ENCODE data around the gene MAPRE2.

Gene MAPRE2

GRCh38 chr18:35062408-35062807, 21.2 kb downstream of the MAPRE2 start:
- DNase-seq (ENCODE audit: low read depth in 3 of 3) = no peak

- DNase-seq (ENCODE audit: low read depth in 3 of 3) = no peak
Observed at GRCh38 chr18:35063875-35064690, 22.9 kb downstream of the MAPRE2 start.

GRCh38 chr18:35067454-35067853, 26.2 kb downstream of the MAPRE2 start:
- DNase-seq (ENCODE audit: low read depth in 3 of 3) = no peak

- DNase-seq (ENCODE audit: low read depth in 3 of 3) = no peak
Observed at GRCh38 chr18:35071819-35072247, 30.6 kb downstream of the MAPRE2 start.

DNA sequence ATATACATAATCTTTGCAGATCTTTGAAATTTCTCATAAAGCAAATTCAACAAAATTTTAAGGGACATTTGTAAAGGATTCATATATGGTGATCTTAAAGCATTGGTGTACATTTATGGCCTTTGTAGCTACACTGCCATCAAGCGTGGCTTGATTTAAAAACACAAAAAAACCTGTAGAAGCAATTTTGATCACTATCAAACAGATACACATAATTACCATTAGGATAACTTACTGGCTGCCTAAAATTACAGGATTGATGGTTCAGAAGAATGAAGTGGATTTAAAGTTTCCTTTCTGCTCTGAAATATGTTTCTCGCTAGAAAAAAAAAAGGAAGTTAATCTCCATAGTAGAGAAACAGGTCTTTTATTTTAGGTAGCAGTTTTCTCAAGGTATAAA, 31.4 kb downstream of the MAPRE2 start:
- no peak for DNase-seq (ENCODE audit: low read depth in 3 of 3)

DNA sequence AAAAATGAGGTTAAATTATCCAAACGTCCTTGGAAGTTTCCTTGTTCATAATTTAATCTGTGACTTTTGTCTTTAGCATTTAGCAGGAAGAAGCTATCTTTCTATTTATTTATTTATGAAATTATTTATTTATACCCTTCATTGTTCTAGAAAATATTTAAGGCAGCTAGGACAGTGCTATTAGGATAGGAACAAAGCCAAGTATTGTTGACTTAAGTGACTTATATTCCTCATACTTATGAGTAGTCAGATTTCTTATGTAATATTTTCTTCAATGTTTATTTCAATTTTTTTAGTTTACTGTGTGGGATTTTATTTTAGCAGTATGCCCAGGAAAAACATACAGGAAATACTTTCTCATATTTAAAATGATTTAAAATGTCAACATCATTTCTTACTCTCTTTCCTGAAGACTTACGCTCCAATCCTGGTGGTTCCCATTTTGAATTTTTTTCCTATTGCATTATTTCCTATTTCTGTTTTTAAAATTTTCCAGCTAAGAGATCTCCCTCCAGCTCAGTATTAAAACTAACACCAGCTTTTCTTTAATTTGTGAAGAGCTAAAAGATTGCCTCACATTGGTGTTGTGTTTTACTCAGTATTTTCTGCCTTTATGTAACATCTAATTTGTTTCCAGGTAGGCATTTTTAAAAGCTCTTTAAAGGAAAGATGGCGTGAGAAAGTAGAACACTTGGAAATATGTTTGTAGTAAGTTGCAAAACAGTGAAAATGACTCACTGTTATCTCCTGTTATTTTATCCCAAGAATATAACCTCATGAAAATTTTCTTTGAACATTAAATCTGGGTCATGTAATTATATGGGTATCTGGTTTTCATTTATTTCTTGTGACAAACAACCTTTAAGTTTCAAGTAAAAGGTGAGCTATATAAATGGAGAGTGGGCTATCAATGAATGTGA, 32.2 kb downstream of the MAPRE2 start:
- DNase-seq (ENCODE audit: low read depth in 3 of 3) = no peak

GRCh38 chr18:35074581-35074980, 33.4 kb downstream of the MAPRE2 start:
- DNase-seq (ENCODE audit: low read depth in 3 of 3) = no peak

DNA sequence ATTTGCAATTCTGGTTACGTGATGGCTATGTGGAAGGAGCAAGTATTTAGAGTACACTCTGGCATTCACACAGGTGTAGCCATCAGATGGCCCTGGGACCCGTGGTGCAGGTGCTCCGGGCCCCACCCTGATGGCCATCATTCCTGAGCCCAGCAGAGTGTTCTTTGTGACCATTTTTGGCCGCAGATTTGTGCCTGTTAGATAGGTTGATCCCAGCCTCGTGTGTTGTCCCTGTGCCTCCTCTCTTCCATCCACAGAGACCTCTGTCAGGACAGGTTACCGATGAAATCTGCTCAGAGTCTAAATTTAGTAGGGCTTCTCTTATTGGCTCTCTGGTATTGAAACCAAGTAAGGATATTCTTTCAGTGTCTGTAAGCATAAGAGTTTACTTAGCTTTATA, 33.9 kb downstream of the MAPRE2 start:
- no peak for DNase-seq (ENCODE audit: low read depth in 3 of 3)

- no peak for DNase-seq (ENCODE audit: low read depth in 3 of 3)
Observed at GRCh38 chr18:35076135-35076924, 35.1 kb downstream of the MAPRE2 start.

DNA sequence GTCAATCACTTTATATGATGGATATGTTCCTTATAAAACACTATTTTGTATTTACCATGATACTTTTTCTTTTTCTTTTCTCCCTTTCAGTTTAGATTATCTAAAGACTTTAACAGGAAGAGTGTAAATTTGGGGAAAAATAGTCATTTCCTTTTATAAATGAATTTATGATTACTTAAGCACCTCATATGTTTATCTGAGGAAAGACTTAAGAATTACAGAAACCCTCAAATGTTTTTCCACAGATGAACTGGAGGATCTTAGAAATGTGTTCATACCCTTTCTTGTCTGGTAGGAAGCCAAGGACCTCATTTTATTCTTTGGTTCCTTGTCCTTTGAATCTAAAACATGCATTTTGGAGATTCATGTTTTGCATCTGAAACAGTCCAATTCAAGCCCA, 36.7 kb downstream of the MAPRE2 start:
- DNase-seq (ENCODE audit: low read depth in 3 of 3) = no peak

DNA sequence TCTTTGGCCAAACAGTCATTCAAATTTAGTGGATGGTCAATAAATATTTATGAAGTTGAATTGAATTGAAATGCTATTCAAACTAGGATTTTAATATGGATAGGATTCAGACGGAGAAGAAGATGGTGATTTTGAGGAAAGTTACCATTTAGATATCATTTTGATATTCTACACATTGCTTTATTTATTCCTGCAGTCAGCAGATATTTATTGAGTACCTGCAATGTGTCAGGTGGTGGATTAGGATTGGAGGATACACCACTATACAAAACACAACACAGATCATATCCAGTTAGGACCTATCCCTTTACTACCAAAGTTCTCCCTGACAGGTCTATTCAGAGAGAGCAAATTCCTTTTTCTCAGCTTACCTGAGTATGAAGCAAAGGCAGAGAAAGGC, 38.8 kb downstream of the MAPRE2 start:
- no peak for DNase-seq (ENCODE audit: low read depth in 3 of 3)

- no peak for DNase-seq (ENCODE audit: low read depth in 3 of 3)
Observed at GRCh38 chr18:35083174-35083712, 42.0 kb downstream of the MAPRE2 start.

DNA sequence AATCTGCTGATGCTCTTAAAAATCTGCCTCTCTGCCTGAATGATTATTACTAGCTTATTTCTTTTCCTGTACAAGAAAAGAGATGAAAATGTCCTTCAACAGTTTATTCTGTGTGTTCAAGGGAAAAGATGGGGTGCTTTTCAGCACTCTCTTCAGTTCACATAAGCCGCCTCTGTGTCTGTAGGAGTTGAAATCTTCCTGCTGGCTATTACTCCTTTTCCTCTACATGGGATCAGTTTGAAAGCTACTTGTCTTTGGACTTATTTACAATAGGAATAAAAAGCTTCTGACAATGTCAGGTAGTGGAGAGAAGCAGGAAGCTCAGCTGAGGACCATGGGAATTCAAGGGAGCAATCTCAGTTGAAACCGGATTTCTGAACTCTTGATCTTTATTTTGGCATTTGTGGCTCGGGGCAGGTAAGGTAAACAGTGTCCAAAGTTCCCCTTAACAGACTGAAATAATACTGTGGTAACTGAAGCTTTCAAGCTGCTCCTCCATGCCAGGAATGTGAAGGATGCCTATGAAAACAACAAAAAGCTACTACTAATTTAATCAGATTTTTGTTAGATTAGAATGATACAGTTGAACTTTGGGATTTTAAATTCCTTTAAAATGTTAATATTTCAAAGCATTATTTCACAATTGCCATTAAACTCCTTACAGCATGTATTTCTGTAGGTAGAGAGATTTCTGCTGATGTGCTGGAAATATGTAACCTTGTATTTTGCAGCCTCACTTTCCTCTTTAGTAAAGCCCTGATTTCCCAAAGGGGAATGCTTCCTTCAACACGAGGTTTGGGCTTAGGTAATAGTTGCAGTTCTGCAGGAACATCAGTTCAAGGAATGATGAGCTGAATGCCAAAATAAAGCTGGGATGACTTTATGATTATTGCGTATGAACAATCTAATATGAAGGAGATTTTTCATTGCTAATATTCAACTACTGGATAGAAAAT, 43.6 kb downstream of the MAPRE2 start:
- DNase-seq (ENCODE audit: low read depth in 3 of 3) = no peak

- DNase-seq (ENCODE audit: low read depth in 3 of 3) = no peak
Observed at GRCh38 chr18:35085450-35086380, 44.5 kb downstream of the MAPRE2 start.

GRCh38 chr18:35086704-35087103, 45.5 kb downstream of the MAPRE2 start:
- no peak for DNase-seq (ENCODE audit: low read depth in 3 of 3)

DNA sequence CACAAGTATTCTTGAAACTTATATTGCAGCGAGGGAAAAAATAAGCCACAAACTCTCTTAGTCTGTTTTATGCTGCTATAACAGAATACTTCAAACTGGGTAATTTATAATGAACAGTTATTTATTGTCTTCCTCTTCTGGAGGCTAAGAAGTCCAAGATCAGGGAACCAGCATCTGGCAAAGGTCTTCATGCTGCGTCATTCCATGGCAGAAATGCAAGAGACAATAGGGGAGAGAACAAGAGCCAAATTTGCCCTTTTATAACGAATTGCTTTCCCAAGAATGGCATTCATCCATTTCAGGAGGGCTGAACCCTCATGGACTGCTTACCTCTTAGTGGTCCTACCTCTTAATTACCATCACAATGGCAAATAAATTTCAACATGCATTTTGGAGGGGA, 46.5 kb downstream of the MAPRE2 start:
- no peak for DNase-seq (ENCODE audit: low read depth in 3 of 3)

DNA sequence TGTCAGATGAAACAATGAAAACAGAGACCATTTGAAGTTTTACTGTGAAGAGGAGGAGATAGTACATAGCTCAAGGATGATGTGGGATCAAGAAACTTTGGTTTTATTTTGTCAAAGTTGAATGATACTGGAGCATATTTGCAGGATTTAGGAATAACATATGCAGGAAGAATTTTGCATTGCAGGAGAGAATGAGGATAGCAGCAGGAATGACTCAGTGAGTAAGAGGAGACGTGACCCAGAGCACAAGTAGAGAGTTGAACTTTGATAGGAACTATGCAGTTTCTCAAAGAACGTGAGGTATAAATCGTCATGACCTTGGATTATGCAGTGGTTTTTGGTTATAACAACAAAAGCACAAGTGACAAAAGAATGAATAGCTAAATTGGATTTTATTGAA, 47.7 kb downstream of the MAPRE2 start:
- DNase-seq (ENCODE audit: low read depth in 3 of 3) = no peak

DNA sequence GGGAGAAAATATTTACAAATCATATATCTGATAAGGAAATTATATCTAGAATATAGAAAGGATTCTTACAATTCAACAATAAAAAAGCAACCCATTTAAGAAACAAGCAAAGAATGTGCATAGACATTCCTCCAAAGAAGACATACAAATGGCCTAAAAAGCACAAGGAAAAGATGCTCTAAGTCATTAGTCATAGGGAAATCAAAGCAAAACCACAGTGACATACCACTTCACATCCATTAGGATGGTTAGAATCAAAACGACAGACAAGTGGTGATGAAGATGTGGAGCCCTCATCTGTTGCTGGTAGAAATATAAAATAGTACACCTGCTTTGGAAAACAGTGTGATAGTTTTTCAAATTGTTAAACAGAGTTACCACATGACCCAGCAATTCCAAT, 48.2 kb downstream of the MAPRE2 start:
- no peak for DNase-seq (ENCODE audit: low read depth in 3 of 3)

- DNase-seq (ENCODE audit: low read depth in 3 of 3) = no peak
Observed at GRCh38 chr18:35089891-35090550, 48.8 kb downstream of the MAPRE2 start.

Measured in stimulated activated CD4-positive, alpha-beta T cell treated with anti-CD3 and anti-CD28 coated beads, TNF-alpha, amount 100 ng/mL, for 24 hours (primary cell).